Endothelial cell of umbilical vein (primary cell): Measurements from ENCODE around the gene CCSER1.

Experiments used
- CTCF ChIP-seq, 2 donors: IDR thresholded peaks; 1 replicate in 1 of 2; 2 replicates in 1 of 2; pipeline ENCODE4 v1.5.1; 2011; ENCODE audit warnings: low read length in 2 of 2, mild to moderate bottlenecking in 2 of 2, moderate library complexity in 2 of 2, control low read depth in 1 of 2, inconsistent platforms in 1 of 2, low read depth in 1 of 2; ENCODE audit not compliant: insufficient read depth in 1 of 2; ENCODE audit errors: extremely low read depth in 1 of 2
- FOS ChIP-seq: IDR thresholded peaks from 2 replicates; pipeline ENCODE4 v1.6.1; 2011; ENCODE audit warnings: mild to moderate bottlenecking, low read length, moderate library complexity, borderline replicate concordance; ENCODE audit not compliant: insufficient read depth
- POLR2AphosphoS5 ChIP-seq: IDR thresholded peaks from 2 replicates; pipeline ENCODE4 v1.6.1; 2012; ENCODE audit warnings: low read depth, mild to moderate bottlenecking, control low read depth, low read length, moderate library complexity; ENCODE audit not compliant: insufficient read depth

- TF ChIP-seq CTCF (IDR thresholded peaks at IDR 0.05; ENCODE audit: extremely low read depth in 1 of 2, insufficient read depth in 1 of 2, low read depth in 1 of 2, low read length in 2 of 2) (no peak), FOS (peak; percentile 21), POLR2AphosphoS5 (no peak)
Observed at GRCh38 chr4:90120815-90121214, 6.4 kb upstream of the CCSER1 start.
